GM20000 (cell line): Measurements from ENCODE around the gene TRMO.

ENCODE experiments used
- DNase-seq: peaks from one replicate; pipeline ENCODE4 v3.0.0; 2012; ENCODE audit warnings: low spot score
- TF ChIP-seq, protein P1 (sequence below): IDR thresholded peaks from 2 replicates; pipeline ENCODE4 v1.5.1; 2012; ENCODE audit warnings: mild to moderate bottlenecking, control low read depth; ENCODE audit errors: extremely low read depth, missing control alignments

TRMO gene

DNA sequence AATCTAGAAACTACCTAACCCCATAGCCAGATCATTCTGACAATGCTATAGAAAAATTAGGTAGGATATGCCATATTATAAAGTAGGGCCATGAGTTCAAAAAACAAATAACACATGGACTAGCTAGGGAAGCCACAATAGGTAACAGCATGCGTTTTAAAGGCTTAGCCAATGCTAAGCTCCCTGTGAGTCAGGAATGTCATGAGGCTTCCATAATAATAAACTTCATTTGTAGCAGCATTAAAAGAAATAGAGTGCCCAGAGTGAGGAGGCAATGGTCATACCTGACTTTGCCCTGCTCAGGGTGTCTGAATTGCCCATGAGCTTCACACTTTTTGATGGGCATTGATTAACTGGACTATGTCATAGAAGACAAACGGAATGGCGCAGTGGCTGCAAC lies 53.4 kb downstream of the TRMO start:
- TF ChIP-seq, protein P1, sequence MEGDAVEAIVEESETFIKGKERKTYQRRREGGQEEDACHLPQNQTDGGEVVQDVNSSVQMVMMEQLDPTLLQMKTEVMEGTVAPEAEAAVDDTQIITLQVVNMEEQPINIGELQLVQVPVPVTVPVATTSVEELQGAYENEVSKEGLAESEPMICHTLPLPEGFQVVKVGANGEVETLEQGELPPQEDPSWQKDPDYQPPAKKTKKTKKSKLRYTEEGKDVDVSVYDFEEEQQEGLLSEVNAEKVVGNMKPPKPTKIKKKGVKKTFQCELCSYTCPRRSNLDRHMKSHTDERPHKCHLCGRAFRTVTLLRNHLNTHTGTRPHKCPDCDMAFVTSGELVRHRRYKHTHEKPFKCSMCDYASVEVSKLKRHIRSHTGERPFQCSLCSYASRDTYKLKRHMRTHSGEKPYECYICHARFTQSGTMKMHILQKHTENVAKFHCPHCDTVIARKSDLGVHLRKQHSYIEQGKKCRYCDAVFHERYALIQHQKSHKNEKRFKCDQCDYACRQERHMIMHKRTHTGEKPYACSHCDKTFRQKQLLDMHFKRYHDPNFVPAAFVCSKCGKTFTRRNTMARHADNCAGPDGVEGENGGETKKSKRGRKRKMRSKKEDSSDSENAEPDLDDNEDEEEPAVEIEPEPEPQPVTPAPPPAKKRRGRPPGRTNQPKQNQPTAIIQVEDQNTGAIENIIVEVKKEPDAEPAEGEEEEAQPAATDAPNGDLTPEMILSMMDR = no peak
- DNase-seq = no peak

DNA sequence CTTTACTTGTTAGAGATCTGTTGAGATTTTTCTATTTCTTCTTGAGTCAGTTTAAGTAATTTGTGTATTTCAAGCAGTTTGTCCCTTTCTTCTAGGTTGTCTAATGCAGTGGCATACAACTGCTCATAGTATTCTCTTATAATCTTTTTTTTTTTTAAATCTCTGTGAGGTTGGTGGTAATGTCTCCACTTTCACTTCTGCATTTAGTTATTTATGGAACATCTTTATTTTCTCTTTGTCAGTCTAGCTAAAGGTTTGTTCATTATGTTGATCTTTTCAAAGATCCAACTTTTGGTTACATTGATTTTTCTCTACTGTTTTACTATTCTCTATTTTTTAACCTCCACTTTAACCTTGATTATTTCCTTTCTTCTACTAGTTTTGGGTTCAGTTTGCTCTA lies 55.5 kb downstream of the TRMO start:
- TF ChIP-seq, protein P1 = no peak
- peak; percentile 51 for DNase-seq

DNA sequence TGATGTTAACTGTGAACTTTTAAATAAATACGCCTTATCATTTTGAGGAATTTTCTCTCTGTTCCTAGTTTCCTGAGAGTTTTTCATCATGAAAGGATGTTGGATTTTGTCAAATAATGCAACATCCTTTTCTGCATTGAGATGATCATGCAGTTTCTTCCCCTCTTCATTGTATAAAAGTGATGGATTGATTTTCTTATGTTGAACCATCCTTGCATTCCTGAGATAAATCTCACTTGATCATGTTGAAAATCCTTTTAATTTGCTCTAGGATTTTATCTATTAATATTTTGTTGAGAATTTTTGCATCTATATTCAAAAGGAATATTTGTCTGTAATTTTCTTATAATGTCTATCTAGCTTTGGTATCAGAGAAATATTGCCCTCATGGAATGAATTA lies 56.0 kb downstream of the TRMO start:
- no peak for DNase-seq
- TF ChIP-seq, protein P1 = no peak

DNA sequence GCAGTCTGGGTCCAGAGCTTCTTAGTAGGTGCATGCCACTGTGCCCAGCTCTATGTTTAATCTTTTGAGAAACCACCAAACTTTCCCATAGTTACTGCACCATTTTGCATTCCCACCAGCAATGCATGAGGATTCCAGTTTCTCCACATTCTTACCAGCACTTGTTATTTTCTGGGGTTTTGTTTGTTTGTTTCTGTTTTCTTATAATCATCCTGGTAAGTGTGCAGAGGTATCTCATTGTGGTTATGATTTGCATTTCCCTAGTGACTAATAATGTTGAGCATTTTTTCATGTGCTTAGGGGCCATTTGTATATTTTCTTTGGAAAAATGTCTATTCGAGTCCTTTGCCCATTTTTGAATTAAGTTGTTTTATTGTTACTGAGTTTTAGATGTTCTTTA lies 57.9 kb downstream of the TRMO start:
- no peak for DNase-seq
- TF ChIP-seq, protein P1 = no peak

DNA sequence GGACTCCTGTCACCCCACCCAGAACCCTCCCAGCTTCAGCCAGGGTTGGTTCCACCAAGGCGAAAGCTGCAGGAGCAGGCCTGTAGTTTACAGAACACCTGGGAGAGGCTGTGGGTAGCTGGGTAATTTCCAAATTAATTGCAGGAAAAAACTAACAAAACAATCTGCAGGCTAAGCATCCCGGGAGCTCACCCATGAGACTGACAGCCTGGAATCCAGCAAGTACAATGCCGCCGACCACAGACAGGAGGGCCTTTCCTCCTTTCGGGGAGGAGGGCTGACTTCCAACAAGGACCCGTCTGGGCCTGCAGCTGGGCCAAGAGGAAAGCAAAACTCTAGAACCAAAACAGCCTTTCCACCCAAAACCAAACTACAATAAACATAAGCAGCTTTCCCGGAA lies 59.0 kb downstream of the TRMO start:
- DNase-seq = no peak
- TF ChIP-seq, protein P1 = no peak

DNA sequence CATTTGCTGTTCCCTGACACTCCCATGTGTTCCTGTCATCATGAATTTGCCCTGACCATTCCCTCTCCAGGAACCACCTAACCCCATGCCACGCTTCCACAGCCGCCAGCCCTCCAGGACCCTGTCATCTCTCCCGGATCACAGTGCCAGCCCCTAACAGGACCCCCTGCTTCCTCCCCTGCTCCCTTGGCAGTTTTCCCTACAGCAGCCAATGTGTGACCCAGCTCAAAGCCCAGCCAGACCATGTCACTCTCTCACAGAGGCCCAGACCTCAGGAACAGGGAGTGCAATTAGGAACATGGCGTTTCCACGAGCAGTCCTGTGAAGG lies 61.2 kb downstream of the TRMO start:
- no peak for DNase-seq
- TF ChIP-seq, protein P1 = no peak

DNA sequence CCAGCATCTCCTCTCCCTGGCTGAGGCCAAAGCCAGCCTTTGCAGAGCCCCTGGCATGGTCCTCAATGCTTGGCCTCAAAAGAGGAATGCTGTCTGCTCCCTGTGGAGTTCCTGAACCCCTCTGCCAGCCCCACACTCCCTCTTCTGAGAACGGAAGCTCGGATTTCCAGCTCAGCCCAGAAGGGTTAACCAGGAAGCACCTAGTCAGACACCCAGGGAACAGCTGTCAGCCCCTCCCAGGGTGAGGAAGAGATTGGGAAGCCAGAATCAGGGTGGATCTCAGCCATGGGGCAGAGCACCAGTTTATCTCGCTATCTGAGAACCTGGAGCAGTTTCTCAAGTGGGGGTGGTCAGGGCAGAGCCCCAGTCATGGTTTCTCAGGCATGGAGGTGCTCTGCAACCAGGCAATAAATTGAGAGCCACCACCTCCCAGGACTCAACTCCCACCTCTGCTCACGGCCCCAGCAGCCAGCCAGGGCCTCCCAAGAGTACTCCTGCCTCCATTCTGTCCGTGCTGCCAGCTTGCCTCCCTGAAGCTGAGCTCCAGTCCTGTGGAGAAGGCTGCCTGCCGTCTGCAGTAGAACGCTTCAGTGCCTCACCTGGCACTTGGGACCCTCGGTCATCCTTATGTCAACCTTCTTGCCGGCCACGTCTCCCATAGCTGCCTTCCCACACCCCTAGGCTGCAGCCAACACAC lies 61.7 kb downstream of the TRMO start:
- TF ChIP-seq, protein P1 = no peak
- no peak for DNase-seq
